HG03521 (cell line): ENCODE results near the gene PDPK1.
A peak's percentile ranks its signal among the peaks of the same experiment; 100 is the strongest.
"Not testable (repeated sequence)": the region's sequence is repeated elsewhere in the genome, so short reads cannot be mapped to it uniquely, and the experiment has no call there.

Source experiments
- ATAC-seq: cut with Tn5 transposase; IDR thresholded peaks from one replicate; pipeline ENCODE4 v1.9.1; 2021; ENCODE audit warnings: mild to moderate bottlenecking, moderate library complexity; ENCODE audit not compliant: unreplicated experiment

PDPK1 gene

DNA sequence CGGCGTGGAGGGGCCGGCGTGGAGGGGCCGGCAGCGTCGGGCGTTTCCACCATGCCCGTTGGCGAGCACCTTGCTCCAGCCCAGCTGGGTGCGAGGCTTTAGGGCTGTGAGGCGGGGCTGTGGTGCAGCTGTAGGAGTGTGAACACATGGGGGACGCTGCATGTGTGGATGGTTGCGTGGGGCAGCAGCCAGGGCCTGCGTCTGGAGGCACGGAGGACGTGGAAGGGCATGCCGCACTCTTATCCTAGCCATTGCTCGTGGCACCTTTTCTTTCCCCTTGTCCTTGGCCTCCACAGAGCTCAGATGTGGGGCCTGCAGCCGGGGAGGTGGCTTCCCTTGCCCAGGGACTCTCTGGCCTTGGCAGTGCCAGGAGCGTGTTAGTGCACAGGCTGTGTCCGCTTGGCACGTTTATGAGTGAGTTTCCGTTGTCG is 47.8 kb downstream of the PDPK1 start:
- ATAC-seq, result no peak

DNA sequence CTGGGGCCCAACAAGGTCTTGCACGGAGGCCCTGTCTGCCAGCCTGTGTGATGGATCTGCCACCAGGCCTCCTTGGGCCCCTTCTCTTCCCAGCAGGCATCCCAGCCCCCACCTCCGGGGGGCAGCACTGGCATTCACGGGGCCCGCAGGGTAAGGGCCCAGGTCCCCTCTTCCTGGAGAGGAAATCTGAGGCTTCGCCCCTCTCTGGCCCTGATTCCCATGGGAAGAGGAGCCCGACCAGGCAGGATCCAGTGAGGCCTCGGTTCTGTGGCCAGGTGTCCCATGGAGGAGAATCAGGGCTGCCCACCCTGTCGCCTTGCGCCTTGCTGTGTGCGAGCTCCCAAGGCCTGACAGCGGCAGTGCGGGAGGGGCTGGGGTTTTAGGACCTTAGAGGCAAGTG is 48.4 kb downstream of the PDPK1 start:
- ATAC-seq, result no peak

DNA sequence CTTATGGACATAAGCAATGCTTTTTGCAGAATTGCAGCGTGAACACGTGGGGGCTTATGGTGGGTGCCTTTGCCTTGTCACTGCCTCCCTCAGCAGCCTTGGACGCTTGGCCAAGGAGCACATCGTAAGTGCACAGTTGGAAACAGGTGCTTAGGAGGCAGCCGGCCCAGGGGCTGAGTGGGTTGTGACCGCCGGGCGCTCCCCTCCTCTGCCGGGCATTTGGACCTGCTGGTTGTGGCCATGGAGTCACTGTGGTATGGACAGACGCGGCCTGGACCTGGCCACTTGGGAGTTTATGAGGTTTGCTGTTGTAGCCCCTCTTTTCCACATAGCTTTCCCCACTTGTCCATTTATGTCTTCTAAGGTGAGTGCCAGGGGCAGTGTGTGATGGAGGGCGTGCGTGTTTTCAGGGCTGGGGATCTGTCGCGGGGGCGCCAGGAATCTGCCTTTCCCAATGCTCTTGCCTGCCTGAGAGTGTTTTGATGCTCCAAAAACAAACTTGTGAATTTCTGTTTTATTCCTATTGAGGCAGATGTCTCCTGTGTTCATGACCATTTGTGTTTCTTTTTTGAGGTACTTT is 49.2 kb downstream of the PDPK1 start:
- ATAC-seq, result no peak

DNA sequence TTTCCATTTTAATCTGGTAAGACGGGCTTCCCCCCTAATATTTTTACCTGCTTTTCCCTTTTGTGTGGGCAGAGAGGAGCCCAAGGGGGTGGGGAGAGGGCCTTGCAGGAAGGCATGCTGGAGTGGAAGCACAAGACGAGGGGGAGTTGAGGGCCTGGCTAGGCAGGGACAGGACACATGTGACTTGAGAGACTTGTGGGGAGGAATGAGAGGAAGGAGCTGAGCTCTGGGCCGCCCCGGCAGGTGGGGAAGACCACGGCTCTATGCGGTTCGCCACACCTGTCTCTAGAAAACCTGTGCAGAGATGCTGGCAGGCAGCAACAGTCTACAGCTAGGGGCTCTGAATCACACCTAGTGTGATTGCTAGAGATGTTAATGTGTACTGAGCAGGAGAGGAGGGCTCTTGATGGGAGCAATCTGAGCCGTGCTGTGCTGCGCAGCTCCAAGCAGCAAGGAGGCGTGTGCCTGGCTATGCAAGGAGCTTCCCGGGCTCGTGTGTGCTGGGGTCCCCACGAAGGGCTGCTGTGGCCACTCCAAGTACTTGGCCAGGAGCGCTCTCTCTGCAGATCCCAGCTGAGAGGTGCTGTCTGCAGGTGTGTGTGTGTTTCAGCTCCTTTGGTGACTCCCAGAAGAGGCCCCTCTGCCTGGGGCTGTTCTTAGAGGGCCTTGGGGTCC is 50.2 kb downstream of the PDPK1 start:
- ATAC-seq, result no peak

DNA sequence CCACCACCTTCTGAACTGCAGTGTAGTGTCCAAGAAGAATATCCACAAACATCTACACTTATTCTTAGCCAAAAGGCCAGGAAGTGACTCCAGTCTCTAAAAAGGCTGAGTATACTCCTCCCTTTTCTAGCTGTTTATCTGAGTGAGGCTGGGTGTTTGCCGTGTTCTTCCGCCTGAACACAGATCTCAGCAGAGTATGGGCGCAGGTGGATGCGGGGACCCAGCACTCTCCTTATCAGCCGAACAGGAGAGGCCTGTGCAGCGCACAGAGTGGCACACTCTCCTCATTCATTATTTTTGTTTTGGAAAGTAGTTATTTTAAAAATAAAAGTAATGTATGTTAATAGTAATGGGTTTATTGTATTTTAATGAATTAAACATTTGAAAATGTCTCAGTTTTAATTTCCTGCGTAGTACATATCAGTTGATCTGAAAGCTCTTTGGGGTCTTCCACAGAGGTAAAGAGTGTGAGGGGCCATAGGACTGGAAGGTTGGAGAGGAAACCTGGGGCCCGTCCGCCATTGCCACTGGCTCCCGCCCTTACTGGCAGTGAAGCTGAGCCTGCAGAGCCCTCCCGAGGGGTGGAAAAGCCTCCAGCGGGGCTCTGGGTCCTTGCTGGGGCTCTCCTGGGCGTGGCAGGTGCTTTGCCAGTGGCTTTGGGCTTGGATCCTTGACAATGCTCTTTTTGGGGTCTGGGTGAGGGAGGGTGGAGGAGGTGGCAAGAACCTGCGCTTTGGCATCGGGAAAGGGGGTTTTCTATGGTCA is 53.8 kb downstream of the PDPK1 start:
- no peak for ATAC-seq

DNA sequence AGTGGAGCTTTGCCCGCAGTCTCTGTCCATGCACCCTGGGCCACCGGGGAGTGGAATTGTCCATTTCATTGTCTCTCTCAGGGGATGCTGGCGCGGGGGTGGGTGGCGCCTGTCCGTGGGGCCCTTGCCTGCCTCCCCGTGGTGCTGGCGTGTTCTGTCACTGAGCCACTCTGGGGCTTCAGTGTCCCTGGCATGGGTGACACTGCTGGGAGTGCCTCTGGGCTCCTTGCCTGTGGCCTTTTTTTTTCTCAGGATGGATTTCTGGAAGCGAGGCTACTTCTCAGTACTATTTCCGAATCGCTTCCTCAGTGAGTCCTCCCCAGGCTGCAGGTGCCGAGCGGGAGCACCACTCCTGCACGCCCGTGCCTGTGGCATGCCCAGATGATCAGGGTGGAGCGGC is 55.0 kb downstream of the PDPK1 start:
- ATAC-seq, result no peak

DNA sequence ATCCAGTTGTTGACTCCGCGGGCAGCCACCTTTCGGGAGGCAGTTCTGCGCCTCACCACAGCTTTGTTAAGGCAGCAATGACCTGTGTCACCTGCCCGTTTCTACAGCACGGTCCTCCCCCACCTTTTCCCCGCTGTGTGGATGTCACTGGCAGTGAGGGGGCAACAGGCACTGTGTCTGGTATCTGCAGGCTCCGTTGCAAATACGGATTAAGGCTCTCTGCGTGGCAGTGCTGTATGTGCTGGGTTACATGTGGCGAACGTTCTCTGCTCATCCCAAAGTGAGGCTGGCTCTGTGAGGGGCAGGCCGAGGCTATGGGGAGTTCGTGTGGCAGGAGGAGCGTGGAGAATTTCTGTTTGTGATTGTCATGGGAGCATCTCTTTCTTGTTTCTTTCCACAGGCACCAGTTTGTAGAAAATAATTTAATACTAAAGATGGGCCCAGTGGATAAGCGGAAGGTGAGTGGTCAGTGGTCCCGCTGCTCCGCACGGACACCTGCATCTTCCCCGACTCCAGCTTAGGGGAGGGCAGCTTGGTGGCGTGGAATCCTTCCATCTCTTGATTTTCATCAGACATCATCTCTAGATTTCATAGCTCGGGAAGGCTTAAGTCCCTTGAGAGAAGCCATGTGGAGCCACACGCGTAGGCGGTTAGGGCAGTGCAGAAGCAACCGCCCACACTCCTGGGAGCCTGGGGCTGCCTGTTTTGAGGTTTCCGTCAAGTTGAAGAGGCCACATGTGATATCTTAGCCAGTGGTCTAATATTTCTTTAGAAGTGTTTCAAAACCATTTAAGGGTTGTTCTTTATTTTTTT is 57.8 kb downstream of the PDPK1 start:
- ATAC-seq, result no peak

DNA sequence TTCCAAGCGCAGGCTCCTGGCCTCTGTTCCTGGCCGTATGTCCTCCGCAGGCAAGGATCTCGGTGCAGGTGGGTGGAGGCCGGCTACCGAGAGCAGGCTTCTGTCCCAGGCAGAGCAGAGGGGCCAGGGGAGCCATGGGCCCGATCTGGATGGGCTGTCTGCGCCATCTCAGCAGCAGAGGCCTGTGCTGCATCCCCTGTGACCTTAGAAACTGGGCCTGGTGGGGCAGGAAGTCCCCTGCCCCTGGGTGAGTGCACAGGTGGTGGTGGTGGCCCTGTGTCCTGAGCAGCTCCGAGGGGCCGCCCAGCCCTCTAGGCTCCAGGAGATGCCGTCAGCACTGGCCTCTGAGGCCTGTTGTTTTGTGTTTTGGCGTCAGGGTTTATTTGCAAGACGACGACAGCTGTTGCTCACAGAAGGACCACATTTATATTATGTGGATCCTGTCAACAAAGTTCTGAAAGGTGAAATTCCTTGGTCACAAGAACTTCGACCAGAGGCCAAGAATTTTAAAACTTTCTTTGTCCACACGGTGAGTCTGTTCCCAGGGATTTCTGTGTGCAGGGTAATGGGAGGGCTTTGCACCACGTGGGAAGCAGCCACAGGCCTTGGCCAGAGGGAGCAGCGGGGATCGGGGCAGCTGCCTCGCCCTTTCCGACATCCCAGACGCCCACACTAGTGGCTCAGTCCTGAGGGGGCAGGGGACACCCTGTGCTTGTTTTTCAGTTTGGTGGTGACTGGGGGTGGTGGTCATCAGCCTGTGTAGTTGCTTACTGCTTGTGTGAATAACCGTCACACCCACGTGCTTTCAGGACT is 59.1 kb downstream of the PDPK1 start:
- ATAC-seq, result no peak

DNA sequence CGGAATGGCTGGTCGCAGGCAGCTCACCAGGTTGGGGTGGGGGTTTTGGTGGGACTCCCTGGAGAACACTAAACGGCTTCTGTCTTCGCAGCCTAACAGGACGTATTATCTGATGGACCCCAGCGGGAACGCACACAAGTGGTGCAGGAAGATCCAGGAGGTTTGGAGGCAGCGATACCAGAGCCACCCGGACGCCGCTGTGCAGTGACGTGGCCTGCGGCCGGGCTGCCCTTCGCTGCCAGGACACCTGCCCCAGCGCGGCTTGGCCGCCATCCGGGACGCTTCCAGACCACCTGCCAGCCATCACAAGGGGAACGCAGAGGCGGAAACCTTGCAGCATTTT is 59.7 kb downstream of the PDPK1 start:
- no peak for ATAC-seq

DNA sequence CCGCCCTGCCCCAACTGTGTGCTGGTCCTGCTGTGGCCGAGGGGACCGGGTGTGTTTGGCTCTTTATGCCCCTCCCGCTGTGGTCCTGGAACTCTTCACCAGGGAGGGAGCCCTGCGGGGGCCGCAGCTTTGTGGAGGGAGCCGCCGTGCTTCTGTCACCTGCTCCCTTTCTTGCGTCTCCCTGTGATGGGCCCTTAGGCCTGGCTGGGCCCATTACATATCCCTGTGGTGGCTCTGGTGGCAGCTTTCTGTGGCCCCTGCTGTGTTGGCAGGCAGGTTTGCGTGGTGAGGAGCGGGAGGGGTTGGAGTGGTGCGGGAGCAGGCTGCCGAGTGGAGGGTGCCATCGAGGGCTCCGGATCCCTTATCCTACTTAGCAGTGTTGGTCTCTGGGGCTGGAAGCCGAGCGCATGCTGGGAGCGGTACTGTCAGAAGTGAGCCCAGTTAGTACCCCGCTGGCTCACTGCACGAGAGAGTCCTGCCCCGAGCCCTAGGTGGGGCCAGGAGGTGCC is 60.4 kb downstream of the PDPK1 start:
- ATAC-seq, result no peak

DNA sequence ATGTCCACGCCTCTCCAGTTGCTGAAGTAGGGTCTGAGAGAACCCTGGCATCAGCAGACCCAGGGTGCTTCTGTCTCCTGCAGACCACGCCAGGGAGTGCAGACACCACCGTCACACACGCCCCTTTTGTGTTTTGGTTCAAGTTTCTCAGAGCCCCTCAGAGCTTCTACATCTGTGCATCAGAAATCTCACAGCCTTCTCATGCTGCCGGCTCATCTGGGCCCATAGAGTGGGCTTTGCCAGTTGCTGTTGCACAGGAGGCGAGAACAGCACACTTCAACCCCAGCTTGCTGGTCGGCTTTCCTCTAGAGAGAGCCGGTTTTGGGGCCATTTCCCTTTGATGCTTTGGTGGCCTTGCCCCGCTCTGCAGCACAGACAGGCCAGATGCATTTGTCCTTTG is 60.9 kb downstream of the PDPK1 start:
- ATAC-seq, result no peak

DNA sequence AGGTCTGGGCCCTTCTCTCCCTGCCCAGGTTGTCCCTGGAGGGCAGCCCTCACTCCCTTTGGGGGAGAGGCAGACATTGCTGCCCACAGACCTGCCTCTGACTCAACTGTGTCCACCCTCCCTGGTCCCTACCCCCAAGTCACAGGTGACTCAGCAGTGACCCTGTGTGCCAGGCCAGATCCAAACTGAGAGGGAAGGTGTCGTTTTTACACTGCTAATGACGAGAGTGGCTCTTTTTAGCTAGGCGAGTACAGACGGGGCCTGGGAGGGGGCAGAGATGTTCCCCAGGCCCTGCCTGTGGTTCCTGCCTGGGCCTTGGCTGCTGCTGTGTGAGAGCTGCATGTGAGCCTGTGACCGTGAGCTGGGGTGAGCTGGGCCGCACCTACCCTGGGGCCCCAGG is 61.3 kb downstream of the PDPK1 start:
- not testable (repeated sequence) for ATAC-seq

DNA sequence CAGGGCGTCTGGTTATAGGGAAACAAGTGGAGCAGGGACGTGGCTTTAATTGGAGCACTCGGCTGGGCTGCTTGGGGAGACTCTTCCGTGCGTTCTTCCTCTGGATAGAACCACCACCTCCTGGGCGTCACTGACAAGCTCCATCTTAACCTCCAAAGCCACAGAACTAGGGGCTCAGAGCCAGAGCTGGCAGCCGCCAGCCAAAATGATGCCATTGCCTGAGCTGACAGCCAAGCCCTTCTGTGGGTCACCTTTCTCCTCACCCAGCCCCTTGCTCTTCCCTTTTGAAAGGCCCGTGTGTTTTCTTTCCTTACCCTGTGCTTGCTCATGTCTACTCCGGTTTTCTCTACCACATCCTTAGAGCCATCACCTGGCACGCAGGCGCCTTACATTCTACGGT is 62.0 kb downstream of the PDPK1 start:
- ATAC-seq, result not testable (repeated sequence)

DNA sequence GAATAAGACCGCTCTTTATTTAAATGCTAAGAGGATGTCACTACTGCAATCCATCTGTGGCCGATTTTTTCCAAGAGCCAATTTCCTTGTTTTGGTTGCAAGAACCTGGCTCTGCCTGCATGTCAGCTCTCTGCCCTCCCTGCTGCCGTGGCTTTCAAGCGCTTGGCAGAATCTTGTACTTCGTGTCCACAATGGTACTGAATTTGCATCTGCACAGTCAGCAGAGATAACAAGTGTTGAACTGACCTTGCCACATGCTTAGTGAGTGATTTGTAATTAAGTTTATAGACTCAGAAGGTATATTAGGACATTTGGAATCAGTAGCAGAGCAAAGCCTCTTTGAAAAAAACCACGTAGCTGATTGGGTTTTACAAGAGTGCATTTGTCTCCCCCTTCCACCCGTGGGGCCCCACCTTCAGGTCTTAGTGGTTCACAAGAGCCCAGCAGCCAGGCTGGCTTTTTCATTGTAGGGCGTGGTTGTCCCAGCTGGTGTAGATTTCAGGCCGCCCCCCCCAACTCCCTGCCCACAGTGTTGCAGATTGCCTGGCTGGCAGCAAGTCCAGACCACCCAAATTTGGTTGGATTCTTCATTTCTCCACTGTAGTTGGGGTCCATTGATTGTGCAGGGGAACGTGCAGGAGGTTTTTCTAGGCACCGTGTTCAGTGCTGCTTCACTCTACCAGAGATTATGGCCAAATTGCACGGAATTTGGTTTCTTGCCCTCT is 63.6 kb downstream of the PDPK1 start:
- ATAC-seq, result not testable (repeated sequence)

DNA sequence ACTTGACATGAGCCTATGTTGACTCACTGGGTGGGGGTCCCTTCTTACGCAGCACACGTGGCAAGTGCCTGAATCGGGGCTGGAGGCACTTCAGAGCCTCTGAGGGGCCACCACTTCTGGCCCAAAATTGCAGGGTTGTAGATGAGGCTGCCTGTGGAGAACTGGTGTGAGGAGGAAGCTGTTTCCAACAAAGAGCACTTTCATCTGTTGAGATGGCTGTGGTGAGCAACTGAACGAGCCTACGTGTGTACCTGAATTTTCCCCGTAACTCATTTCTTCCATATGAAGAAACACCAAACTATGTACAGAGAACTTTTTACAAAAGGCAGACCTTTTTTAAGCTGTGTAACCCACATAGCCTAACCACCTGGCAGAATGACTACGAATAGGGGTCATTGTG is 64.4 kb downstream of the PDPK1 start:
- not testable (repeated sequence) for ATAC-seq

DNA sequence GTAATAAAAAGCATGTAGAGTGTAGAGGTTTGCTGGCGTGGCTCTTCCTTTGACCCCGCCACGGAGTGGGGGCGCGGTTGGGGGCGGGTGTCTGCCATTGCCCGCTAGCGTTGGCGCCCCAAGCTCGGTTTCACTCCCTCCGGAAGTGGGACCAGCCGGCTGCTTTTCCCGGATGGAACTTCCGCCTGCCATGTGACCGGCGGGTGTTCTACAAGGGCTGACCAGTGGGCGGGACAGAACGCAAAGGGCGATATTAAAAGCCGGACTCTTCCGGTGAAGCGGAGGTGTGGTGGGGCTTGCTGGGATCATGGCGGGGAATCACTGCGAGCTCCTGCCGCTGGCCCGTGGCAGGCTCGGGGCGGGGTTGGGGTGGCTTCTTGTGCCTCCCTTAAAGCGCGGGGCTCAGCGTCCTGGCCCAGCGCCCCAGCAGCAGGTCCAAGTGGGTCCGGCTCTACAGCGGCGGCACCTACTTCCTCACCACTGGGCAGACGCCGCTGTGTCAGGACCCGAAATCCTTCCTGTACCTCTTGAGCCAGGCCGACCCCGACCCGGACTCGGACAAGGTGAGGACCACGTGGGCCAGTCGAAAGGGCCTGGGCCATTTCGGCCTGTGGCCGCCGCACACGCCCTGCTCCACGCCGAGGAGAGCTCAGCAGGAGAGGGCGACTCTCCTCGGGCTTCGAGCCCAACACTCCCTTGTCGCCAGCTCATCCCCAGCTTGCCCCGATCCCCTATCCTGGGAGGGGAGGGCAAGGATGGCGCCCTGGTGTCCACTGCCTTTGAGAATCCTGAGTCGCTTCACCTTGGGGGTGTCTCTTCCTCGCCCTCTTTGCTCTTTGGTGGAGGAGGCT is 65.6 kb downstream of the PDPK1 start:
- peak; percentile 59 for ATAC-seq

DNA sequence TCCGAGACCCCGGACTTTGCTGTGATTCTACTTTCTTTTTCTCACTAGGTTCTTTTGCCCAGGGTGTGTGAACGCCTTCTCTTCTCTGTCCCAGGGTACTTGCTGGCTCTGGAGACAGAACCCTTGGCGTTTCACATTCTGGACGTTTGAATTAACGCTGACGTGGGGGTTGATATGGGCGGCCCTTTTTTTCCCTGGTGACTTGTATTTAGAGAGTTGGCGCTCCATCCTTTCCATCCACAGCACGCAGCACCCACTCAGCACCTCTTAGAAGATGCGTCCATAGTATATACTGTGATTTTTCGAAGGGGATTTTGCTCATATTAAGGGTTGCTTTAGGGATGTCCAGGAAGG is 66.2 kb downstream of the PDPK1 start:
- ATAC-seq, result not testable (repeated sequence)

DNA sequence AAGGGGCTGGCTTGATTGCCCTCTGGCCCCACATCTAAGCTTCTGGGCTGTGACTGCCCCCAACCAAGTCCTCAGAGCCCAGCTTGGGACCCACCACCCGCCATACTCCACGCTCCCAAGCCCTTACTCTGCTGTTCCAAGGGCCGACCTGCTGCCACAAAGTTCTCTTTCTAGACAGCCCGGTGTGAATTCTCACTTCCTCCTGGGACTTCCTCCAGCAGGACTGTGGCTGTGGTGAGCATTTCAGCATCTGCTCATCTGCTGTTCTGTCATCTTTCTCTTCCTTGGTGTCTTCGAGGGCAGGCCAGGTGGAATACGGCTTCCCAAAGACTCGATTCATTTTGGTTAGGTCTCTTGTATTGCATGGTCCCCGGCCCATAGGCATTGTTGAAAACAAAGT is 69.0 kb downstream of the PDPK1 start:
- not testable (repeated sequence) for ATAC-seq

DNA sequence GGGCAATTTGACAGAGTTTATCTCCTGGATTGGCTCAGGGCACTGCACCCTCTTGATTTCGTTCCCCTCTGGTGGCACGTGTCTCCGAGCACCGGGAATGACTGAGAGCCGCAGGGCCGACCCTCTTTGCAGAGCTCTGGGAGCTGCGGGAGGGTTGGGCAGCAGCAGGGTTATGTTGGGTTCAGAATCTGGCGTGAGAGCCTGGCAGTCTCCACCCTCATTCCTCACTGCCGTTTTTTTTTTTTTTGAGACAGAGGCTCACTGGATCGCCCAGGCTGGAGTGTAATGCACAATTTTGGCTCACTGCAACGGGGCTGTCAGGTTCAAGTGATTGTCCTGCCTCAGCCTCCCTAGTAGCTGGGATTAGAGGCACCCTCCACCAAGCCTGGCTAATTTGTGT is 71.5 kb downstream of the PDPK1 start:
- ATAC-seq, result not testable (repeated sequence)
